ENCODE results near the gene LILRA6. TPM values are rescaled to one million over a fixed set of nuclear protein-coding genes. Genes with fewer than 3 reads are reported as not detected.
A peak's percentile ranks its signal among the peaks of the same experiment; 100 is the strongest.
"Not testable (repeated sequence)": the region's sequence is repeated elsewhere in the genome, so short reads cannot be mapped to it uniquely, and the experiment has no call there.

Gene LILRA6
- total RNA-seq, 6 donors from 2014 or later, result 4.0 to 38.3 (median 15.2) TPM

DNA sequence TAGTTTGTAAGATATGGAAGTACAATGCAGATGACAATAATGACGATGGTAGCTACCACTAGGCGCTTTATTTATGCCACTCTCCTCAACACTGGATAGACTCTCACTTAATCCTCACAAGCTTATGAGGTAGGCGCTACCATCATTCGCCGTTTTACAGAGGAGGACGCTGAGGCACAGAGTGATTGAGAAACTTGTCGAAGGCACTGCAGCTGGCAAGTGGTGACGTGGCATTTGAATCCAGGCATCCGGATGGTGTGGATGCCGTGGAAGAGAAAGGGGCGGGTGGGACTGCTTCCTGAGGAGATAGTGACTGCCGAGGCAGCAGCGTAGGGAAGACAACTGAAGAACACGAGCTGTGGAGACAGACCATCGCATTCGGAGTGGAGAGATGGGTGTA lies 43.2 kb downstream of the LILRA6 start:
- WGBS, 2 donors, result 86 to 90% methylated on average over 16 of the region's 16 CpGs
- H3K27ac ChIP-seq, result peak overlapping the region in 1 of 4 donors; percentile 95
- no peak for ATAC-seq (ENCODE audit: low FRiP score in 2 of 2)
- peaks cover 34 to 41% (median 39%) of the 10 kb centered on the region in 4 donors for H3K4me1 ChIP-seq
- H3K4me3 ChIP-seq, result no peak overlapping the region
- H3K36me3 ChIP-seq, result peaks cover 0 to 37% (median 30%) of the 10 kb centered on the region in 4 donors
- H3K27me3 ChIP-seq, result no peaks in the 10 kb centered on the region
- TF ChIP-seq POLR2AphosphoS5 (IDR thresholded peaks at IDR 0.05) (no peak), POLR2A (IDR thresholded peaks at IDR 0.05) (no peak), EP300 (IDR thresholded peaks at IDR 0.05) (no peak)
- no peak for DNase-seq
- no peaks in the 10 kb centered on the region for H3K9me3 ChIP-seq

DNA sequence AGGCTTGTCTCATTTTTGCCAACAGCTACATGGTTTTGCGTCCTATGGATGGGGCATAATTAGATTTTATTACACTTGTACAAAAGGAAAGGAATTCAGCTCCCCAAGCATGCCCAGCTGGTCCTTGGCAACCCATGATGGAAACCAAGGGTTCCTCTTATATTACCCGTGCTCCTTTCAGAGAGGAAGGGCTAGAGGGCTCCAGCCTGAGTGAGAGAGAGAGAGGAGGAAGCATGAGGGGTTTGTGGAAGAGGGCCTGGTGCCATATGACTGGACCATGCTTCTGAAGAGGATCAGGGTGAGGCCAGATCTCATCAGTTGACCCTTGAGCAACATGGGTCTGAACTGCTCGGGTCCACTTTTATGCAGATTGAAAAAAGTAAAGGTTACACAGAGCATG lies 45.5 kb downstream of the LILRA6 start:
- Histone ChIP-seq H3K36me3 (peaks cover 0 to 28% (median 20%) of the 10 kb centered on the region in 4 donors), H3K27me3 (no peaks in the 10 kb centered on the region), H3K9me3 (no peaks in the 10 kb centered on the region), H3K4me3 (no peak overlapping the region), H3K4me1 (peaks cover 17 to 30% (median 19%) of the 10 kb centered on the region in 4 donors), H3K27ac (no peak overlapping the region)
- TF ChIP-seq POLR2AphosphoS5 (IDR thresholded peaks at IDR 0.05), result no peak
- TF ChIP-seq, protein P1, sequence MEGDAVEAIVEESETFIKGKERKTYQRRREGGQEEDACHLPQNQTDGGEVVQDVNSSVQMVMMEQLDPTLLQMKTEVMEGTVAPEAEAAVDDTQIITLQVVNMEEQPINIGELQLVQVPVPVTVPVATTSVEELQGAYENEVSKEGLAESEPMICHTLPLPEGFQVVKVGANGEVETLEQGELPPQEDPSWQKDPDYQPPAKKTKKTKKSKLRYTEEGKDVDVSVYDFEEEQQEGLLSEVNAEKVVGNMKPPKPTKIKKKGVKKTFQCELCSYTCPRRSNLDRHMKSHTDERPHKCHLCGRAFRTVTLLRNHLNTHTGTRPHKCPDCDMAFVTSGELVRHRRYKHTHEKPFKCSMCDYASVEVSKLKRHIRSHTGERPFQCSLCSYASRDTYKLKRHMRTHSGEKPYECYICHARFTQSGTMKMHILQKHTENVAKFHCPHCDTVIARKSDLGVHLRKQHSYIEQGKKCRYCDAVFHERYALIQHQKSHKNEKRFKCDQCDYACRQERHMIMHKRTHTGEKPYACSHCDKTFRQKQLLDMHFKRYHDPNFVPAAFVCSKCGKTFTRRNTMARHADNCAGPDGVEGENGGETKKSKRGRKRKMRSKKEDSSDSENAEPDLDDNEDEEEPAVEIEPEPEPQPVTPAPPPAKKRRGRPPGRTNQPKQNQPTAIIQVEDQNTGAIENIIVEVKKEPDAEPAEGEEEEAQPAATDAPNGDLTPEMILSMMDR (IDR thresholded peaks at IDR 0.05), result no peak
- no peak for TF ChIP-seq EP300 (IDR thresholded peaks at IDR 0.05)
- no peak for TF ChIP-seq POLR2A (IDR thresholded peaks at IDR 0.05)
- ATAC-seq (ENCODE audit: low FRiP score in 2 of 2) (no peak), DNase-seq (no peak)
- WGBS, 2 donors, result 74 to 78% methylated on average over 3 of the region's 3 CpGs

DNA sequence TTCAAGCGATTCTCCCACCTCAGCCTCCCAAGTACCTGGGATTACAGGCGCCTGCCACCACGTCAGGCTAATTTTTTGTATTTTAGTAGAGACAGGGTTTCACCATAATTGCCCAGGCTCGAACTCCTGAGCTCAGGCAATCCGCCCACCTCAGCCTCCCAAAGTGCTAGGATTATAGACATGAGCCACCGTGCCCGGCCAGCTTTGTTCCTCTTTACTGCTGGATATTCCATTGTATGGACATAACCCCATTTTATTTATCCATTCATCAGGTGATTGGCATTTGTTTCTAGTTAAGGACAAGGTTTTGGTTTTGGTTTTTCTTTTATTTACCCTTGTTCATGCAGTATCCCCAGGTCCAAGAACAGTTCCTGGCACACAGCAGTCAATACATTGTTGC lies 46.1 kb downstream of the LILRA6 start:
- Histone ChIP-seq H3K27me3 (no peaks in the 10 kb centered on the region), H3K4me1 (peaks cover 16 to 30% (median 19%) of the 10 kb centered on the region in 4 donors), H3K36me3 (peaks cover 0 to 22% (median 14%) of the 10 kb centered on the region in 4 donors), H3K27ac (no peak overlapping the region), H3K9me3 (no peaks in the 10 kb centered on the region), H3K4me3 (no peak overlapping the region)
- TF ChIP-seq POLR2AphosphoS5 (IDR thresholded peaks at IDR 0.05), result no peak
- TF ChIP-seq, protein P1 (IDR thresholded peaks at IDR 0.05), result no peak
- TF ChIP-seq EP300 (IDR thresholded peaks at IDR 0.05), result no peak
- TF ChIP-seq POLR2A (IDR thresholded peaks at IDR 0.05), result no peak
- ATAC-seq (ENCODE audit: low FRiP score in 2 of 2) (no peak), DNase-seq (no peak)
- WGBS, 2 donors, result 95 to 96% methylated on average over 7 of the region's 7 CpGs

DNA sequence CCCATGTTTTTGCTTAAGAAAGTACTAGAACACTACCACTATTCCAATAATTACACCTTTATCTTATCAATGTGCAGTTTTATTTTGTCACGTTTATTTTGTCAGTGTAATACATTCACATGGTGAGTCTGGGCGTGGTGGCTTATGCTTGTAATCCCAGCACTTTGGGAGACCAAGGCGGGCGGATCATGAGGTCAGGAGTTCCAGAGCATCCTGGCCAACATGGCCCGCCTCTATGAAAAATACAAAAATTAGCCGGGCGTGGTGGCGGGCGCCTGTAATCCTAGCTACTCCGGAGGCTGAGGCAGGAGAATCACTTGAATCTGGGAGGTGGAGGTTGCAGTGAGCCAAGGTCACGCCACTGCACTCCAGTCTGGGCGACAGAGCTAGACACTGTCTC lies 48.1 kb downstream of the LILRA6 start:
- ATAC-seq (ENCODE audit: low FRiP score in 2 of 2); H3K9me3 ChIP-seq; H3K4me3 ChIP-seq; H3K27me3 ChIP-seq; DNase-seq; H3K27ac ChIP-seq: not testable (repeated sequence)
- Histone ChIP-seq H3K36me3 (peaks cover 0 to 20% (median 14%) of the 10 kb centered on the region in 4 donors), H3K4me1 (peaks cover 9 to 20% (median 11%) of the 10 kb centered on the region in 4 donors)
- WGBS, 2 donors, result 91 to 94% methylated on average over 12 of the region's 12 CpGs

DNA sequence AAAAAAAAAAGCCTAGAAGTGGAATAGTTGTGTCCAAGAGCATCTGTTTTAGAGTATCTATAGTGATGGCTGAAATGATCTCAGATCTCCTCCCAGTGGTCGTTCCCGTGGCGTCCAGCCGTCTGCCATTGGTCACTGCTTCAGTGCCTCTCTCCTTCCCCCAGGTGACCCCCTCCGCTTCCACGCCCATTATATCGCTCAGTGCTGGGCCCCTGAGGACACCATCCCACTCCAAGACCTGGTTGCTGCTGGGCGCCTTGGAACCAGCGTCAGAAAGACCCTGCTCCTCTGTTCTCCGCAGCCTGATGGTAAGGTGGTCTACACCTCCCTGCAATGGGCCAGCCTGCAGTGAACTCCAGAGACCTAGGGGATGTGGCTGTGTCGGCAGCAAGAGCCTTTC lies 49.6 kb downstream of the LILRA6 start:
- no peak for ATAC-seq (ENCODE audit: low FRiP score in 2 of 2)
- peaks cover 18 to 31% (median 20%) of the 10 kb centered on the region in 4 donors for H3K4me1 ChIP-seq
- no peaks in the 10 kb centered on the region for H3K9me3 ChIP-seq
- no peaks in the 10 kb centered on the region for H3K27me3 ChIP-seq
- H3K27ac ChIP-seq, result peak overlapping the region in 1 of 4 donors; percentile 99
- WGBS, 2 donors, result 91 to 95% methylated on average over 11 of the region's 11 CpGs
- H3K36me3 ChIP-seq, result peaks cover 0 to 20% (median 14%) of the 10 kb centered on the region in 4 donors
- TF ChIP-seq POLR2A (IDR thresholded peaks at IDR 0.05), result no peak
- no peak for TF ChIP-seq POLR2AphosphoS5 (IDR thresholded peaks at IDR 0.05)
- TF ChIP-seq, protein P1 (IDR thresholded peaks at IDR 0.05), result no peak
- TF ChIP-seq EP300 (IDR thresholded peaks at IDR 0.05), result no peak
- DNase-seq, result no peak
- no peak overlapping the region for H3K4me3 ChIP-seq
